Measurements from ENCODE around the gene UNC5C.

The UNC5C gene

DNA sequence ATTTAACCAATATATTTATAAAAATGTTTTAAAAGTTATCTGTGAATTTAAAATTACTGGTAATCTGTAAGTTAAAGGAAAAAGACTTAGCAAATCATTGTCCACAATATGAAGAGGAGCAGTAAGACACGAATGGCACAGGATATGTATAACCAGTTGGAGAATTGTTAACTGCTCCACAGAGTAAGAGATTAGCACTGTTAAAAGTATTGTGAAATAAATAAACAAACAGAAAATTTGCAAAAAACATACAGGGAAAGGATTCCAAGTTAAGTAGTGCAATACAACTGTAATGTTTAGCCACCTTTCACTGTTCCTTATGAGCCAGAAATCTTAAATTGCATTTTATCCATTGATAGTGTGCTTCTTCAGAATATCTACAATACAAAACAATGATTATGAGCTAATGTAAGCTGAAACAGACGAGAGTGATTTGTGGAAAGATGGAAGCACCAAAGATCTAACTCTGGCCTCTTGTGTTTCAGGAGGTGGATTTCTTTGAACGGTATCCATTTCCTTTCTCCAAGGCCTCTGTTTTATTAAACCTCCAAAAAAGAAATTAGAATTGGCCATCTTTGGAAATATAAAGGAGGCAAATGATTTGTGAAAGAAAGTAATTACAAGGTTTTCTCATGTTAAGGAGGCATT lies 188.4 kb downstream of the UNC5C start:
- H3K4me3 ChIP-seq (ENCODE audit: low read depth, low read length) = no peak overlapping the region
- TF ChIP-seq, protein P1, sequence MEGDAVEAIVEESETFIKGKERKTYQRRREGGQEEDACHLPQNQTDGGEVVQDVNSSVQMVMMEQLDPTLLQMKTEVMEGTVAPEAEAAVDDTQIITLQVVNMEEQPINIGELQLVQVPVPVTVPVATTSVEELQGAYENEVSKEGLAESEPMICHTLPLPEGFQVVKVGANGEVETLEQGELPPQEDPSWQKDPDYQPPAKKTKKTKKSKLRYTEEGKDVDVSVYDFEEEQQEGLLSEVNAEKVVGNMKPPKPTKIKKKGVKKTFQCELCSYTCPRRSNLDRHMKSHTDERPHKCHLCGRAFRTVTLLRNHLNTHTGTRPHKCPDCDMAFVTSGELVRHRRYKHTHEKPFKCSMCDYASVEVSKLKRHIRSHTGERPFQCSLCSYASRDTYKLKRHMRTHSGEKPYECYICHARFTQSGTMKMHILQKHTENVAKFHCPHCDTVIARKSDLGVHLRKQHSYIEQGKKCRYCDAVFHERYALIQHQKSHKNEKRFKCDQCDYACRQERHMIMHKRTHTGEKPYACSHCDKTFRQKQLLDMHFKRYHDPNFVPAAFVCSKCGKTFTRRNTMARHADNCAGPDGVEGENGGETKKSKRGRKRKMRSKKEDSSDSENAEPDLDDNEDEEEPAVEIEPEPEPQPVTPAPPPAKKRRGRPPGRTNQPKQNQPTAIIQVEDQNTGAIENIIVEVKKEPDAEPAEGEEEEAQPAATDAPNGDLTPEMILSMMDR (IDR thresholded peaks at IDR 0.05; ENCODE audit: low read depth, low read length) = no peak

DNA sequence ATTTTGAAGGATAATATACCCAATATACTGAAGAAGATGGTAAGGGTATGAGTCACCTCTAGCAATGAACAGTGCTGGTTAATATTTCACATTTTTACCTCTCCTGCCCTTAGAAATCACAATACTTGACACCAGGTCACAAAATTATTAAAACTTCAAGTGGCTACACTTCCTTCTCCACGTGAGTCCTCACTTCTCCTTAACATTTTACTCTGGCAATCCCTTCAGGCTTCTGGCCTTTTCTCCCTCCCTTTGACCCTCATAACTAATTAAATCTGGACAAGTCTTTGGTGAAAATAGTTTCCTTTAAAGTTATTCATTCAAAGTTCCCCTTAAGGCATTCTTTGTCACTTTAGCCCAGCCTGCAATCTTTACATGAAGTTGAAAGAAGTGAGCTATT lies 190.4 kb downstream of the UNC5C start:
- no peak overlapping the region for H3K4me3 ChIP-seq (ENCODE audit: low read depth, low read length)
- TF ChIP-seq, protein P1 (IDR thresholded peaks at IDR 0.05; ENCODE audit: low read depth, low read length) = no peak

DNA sequence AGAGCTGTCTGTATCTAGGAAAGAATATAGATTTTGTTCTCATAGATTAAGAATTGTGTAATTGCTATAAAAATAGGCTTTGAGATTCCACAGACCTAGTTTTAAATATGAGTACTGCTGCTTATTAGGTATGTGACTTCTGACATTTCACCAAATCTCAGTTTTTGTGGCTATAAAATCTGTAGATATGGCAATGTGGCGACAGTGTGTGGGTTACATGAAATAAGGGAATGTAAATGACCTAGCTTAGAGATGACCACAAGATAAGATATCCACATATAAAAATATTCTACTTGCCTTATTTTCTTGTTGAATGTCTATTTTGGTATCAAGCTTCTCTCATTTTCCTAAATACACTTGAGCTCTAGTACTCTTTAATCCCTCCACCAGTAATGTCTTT lies 193.8 kb downstream of the UNC5C start:
- TF ChIP-seq, protein P1 (IDR thresholded peaks at IDR 0.05; ENCODE audit: low read depth, low read length) = no peak
- H3K4me3 ChIP-seq (ENCODE audit: low read depth, low read length) = no peak overlapping the region

DNA sequence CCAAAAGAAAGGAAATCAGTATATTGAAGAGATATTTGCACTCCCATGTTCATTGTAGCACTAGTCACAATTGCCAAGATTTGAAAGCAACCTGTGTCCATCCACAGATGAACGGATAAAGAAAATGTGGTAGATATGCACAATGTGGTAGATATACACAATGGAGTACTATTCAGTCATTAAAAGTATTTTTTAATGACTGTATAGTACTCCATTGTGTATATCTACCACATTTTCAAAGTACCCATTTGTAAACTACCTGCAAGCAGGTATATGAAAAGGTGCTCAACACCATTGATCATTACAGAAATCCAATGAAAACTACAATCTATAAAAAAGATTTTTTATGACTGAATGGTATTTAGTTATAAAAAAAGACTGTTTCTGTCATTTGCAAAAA lies 200.4 kb downstream of the UNC5C start:
- TF ChIP-seq, protein P1 (IDR thresholded peaks at IDR 0.05; ENCODE audit: low read depth, low read length) = no peak
- no peak overlapping the region for H3K4me3 ChIP-seq (ENCODE audit: low read depth, low read length)

DNA sequence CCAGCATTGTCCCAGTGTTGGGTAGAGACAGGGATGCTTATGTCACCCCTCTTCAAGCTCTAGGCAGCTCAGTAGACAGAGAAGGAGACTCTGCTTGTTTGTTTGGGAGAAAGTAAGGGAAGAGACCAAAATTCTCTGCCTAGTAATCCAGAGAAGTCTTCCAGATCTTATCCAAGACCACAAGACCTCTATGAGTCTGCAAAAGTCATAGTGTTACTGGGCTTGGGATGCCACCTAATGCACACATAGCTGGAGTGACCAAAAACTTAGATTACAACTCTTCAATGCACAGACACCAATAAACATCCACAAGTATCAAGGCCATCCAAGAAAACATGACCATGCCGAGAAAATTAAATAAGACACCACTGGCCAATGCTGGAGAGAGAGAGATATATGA lies 205.5 kb downstream of the UNC5C start:
- no peak overlapping the region for H3K4me3 ChIP-seq (ENCODE audit: low read depth, low read length)
- TF ChIP-seq, protein P1 (IDR thresholded peaks at IDR 0.05; ENCODE audit: low read depth, low read length) = no peak

DNA sequence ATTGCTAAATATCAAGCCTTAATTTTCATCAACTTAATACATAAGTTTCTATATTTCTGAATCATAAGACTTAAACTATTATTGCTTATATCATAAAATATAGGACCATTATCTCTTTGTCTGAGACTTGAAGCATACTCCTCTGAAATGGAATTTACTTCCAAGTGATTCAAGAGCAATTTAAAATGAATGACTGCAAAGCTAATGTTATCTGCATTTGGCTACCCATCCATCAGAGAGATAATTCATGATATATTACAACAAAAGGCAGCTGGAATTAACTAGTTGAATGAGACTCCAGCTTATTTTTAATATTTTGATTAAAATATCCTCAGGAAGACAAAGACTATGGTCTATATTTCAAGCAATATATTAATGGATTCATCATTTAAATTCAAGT lies 208.6 kb downstream of the UNC5C start:
- TF ChIP-seq, protein P1 (IDR thresholded peaks at IDR 0.05; ENCODE audit: low read depth, low read length) = no peak
- H3K4me3 ChIP-seq (ENCODE audit: low read depth, low read length) = no peak overlapping the region

DNA sequence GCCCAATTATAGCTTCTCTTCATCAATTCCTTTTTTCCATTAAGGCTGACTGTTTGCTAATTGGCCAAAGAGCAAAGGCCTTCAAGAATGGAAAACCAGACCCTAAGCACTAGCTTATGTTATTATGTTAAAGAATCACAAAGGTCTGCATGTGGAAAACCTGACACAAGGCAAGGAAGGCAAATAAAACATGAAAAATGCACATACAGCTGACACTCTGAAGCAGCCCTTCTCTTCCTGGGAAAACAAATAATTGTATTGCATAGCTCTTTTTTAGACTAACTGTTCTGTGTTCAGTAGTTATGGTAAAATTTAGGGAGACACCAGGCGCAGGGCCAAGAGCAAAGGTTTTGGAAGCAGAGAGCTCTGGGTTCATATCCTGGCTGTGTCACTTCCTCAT lies 223.1 kb downstream of the UNC5C start:
- TF ChIP-seq, protein P1 (IDR thresholded peaks at IDR 0.05; ENCODE audit: low read depth, low read length) = no peak
- no peak overlapping the region for H3K4me3 ChIP-seq (ENCODE audit: low read depth, low read length)
